Measurements from ENCODE around the gene MRPS30.
"Not testable (repeated sequence)": the region's sequence is repeated elsewhere in the genome, so short reads cannot be mapped to it uniquely, and the experiment has no call there.

Gene MRPS30

GRCh38 chr5:44809215-44809955 lies 638 bp downstream of the MRPS30 start:
- in situ Hi-C loops (cut with HindIII; ENCODE audit: low pct_ligation_motif_present, low pct_unique_long_range_greater_than_20kb, low sequenced_read_pairs) = no loop called here
- peak; percentile 72 for DNase-seq

GRCh38 chr5:44809956-44810420 lies 1.2 kb downstream of the MRPS30 start:
- in situ Hi-C loops (cut with HindIII; ENCODE audit: low pct_ligation_motif_present, low pct_unique_long_range_greater_than_20kb, low sequenced_read_pairs) = no loop called here
- DNase-seq = no peak

GRCh38 chr5:44814761-44815160 lies 6.0 kb downstream of the MRPS30 start:
- no peak for DNase-seq
- in situ Hi-C loops (cut with HindIII; ENCODE audit: low pct_ligation_motif_present, low pct_unique_long_range_greater_than_20kb, low sequenced_read_pairs) = no loop called here

GRCh38 chr5:44821164-44821563 lies 12.4 kb downstream of the MRPS30 start:
- no peak for DNase-seq
- in situ Hi-C loops (cut with HindIII; ENCODE audit: low pct_ligation_motif_present, low pct_unique_long_range_greater_than_20kb, low sequenced_read_pairs) = no loop called here

- DNase-seq; in situ Hi-C loops (cut with HindIII; ENCODE audit: low pct_ligation_motif_present, low pct_unique_long_range_greater_than_20kb, low sequenced_read_pairs): not testable (repeated sequence)
These were observed 15.9 kb downstream of the MRPS30 start for GRCh38 chr5:44824662-44825061.

- in situ Hi-C loops (cut with HindIII; ENCODE audit: low pct_ligation_motif_present, low pct_unique_long_range_greater_than_20kb, low sequenced_read_pairs) = no loop called here
- no peak for DNase-seq
These were observed 18.9 kb downstream of the MRPS30 start for GRCh38 chr5:44827681-44828080.

GRCh38 chr5:44828719-44829118 lies 20.0 kb downstream of the MRPS30 start:
- DNase-seq = no peak
- in situ Hi-C loops (cut with HindIII; ENCODE audit: low pct_ligation_motif_present, low pct_unique_long_range_greater_than_20kb, low sequenced_read_pairs) = no loop called here

GRCh38 chr5:44830951-44831350 lies 22.2 kb downstream of the MRPS30 start:
- in situ Hi-C loops (cut with HindIII; ENCODE audit: low pct_ligation_motif_present, low pct_unique_long_range_greater_than_20kb, low sequenced_read_pairs) = no loop called here
- no peak for DNase-seq

GRCh38 chr5:44833249-44833648 lies 24.5 kb downstream of the MRPS30 start:
- in situ Hi-C loops (cut with HindIII; ENCODE audit: low pct_ligation_motif_present, low pct_unique_long_range_greater_than_20kb, low sequenced_read_pairs) = no loop called here
- DNase-seq = no peak

GRCh38 chr5:44835693-44836092 lies 26.9 kb downstream of the MRPS30 start:
- DNase-seq = no peak
- in situ Hi-C loops (cut with HindIII; ENCODE audit: low pct_ligation_motif_present, low pct_unique_long_range_greater_than_20kb, low sequenced_read_pairs) = no loop called here

- in situ Hi-C loops (cut with HindIII; ENCODE audit: low pct_ligation_motif_present, low pct_unique_long_range_greater_than_20kb, low sequenced_read_pairs) = no loop called here
- no peak for DNase-seq
These were observed 30.4 kb downstream of the MRPS30 start for GRCh38 chr5:44839018-44839681.

- in situ Hi-C loops (cut with HindIII; ENCODE audit: low pct_ligation_motif_present, low pct_unique_long_range_greater_than_20kb, low sequenced_read_pairs) = no loop called here
- peak; percentile 33 for DNase-seq
These were observed 33.9 kb downstream of the MRPS30 start for GRCh38 chr5:44842496-44843282.

GRCh38 chr5:44844744-44845143 lies 36.0 kb downstream of the MRPS30 start:
- in situ Hi-C loops (cut with HindIII; ENCODE audit: low pct_ligation_motif_present, low pct_unique_long_range_greater_than_20kb, low sequenced_read_pairs) = no loop called here
- no peak for DNase-seq

GRCh38 chr5:44845777-44846176 lies 37.0 kb downstream of the MRPS30 start:
- DNase-seq = no peak
- in situ Hi-C loops (cut with HindIII; ENCODE audit: low pct_ligation_motif_present, low pct_unique_long_range_greater_than_20kb, low sequenced_read_pairs) = no loop called here

- in situ Hi-C loops (cut with HindIII; ENCODE audit: low pct_ligation_motif_present, low pct_unique_long_range_greater_than_20kb, low sequenced_read_pairs) = no loop called here
- no peak for DNase-seq
These were observed 38.6 kb downstream of the MRPS30 start for GRCh38 chr5:44847206-44847852.

GRCh38 chr5:44860267-44860666 lies 51.5 kb downstream of the MRPS30 start:
- no peak for DNase-seq
- in situ Hi-C loops (cut with HindIII; ENCODE audit: low pct_ligation_motif_present, low pct_unique_long_range_greater_than_20kb, low sequenced_read_pairs) = no loop called here

GRCh38 chr5:44862808-44863207 lies 54.1 kb downstream of the MRPS30 start:
- in situ Hi-C loops (cut with HindIII; ENCODE audit: low pct_ligation_motif_present, low pct_unique_long_range_greater_than_20kb, low sequenced_read_pairs) = no loop called here
- DNase-seq = peak; percentile 37

Measured in ACHN (cell line).